Activated CD4-positive, alpha-beta T cell treated with anti-CD3 and anti-CD28 coated beads, Interleukin-2, amount 50 U/mL, for 1 hour (primary cell): ENCODE data around the gene ENPEP.

Source experiments
- DNase-seq: peaks from one replicate; pipeline ENCODE4 v3.0.0-alpha.2; 2020

The ENPEP gene

DNA sequence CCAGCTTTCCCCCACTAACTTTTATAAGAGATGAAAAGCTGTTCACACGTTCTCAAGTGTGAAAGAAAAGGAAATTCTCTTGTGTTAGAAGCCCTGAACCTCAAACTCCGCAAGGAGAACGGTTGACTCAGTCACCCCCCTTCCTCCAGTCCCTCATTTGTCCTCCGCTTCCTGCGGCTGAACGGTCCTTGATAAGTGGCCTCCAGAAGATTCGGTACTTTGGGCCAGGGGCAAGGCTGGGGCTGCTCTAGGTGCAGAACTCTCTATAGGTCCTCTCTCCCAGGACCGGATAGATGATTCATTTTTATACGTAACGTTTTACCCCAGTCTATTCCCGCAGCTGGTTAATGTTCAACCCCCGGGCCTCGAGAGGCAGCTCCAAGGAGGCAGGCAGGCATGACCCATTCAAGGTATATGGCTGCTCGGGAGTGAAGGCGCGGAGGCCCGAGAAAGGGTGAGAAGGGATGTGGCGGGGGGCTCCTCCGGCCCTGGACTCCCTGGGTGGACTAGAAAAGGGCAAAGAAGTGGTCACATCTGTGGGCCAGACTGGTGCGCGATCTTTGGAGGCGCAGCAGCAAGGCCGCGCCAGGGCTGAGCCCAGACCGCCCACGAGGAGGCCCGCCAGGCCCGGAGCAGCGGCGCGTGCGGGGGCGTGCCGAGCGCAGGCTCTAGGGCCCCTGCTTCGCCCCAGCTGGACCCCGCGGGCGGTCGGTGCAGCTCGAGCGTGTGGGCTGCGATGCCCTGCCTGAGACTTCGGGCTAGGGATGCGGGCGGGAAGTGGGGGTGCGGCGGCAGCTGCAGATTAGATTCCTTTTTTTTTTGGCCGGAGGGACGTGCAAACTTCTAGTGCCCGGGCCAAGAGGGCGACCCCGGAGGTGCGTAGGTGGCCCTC lies 135.2 kb downstream of the ENPEP start:
- no peak for DNase-seq

DNA sequence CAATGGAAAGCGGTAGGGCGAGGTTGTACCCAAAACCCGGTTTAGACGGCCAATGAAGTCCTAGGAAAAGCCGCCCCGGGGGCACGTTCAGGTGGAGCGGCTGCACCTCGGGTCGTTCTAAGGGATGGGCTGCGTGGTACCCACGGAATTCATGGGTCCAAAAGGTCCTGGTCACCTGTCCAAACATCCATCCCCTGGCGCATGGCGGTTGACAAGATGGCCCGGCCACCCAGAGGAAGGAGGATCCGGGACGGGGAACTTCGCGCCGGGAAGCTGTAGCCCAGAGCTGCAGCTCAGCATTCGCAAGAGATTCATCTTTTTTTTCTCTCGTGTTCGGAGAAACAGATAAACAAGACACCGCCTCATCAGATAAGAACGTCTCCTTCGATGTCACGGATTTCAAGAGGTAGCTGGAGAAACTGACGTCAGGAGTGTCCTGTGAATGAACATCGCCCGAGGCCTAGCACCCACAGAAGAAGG lies 136.1 kb downstream of the ENPEP start:
- DNase-seq: no peak

DNA sequence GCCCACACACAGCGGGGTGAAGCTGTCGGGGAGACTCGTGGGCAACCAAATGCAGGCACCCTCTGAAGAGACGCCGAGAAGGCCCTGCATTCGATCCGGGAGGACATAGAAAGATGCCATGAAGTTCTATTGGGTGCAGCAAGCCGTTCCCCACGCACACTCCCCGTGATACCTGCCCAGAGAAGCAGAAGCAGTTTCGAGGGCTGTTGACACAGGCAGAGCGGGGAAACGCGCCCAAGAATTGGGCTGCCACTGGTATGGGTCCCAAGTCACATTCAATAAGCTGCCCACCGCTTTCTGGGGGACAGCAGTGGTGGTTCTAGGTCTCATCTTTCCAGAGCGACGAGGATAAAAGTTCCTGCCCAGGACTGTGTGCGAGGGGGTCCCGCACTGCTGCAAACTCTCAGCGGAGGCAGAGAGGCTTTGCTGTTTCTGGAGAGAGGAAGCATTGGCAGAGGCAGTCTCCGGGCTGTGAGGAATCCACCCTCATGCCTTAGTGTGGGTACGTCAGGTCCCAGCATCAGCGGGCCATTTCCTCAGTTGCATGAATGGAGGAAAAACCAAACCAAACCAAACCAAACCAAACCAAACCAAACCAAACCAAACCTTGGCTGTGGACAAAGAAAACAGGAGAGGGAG lies 136.8 kb downstream of the ENPEP start:
- DNase-seq: no peak

DNA sequence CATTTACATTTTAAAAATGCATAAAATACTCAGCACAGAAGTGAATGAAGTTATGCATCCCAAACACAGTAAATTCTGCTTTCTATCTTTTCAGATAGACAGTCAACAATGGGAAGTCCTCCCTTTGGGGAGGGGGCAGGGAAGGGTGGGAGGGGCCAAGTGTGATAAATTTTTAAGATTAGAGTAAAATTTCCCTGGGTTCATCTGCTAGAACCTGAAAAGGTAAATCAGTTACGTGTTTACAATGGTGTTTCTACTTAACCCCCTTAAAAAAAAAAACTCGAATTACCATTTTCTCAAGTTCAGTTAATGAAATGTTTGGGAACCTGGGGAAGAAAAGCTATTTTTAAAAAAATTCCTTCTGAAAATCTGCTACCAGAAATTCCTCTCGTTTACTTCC lies 137.8 kb downstream of the ENPEP start:
- no peak for DNase-seq

DNA sequence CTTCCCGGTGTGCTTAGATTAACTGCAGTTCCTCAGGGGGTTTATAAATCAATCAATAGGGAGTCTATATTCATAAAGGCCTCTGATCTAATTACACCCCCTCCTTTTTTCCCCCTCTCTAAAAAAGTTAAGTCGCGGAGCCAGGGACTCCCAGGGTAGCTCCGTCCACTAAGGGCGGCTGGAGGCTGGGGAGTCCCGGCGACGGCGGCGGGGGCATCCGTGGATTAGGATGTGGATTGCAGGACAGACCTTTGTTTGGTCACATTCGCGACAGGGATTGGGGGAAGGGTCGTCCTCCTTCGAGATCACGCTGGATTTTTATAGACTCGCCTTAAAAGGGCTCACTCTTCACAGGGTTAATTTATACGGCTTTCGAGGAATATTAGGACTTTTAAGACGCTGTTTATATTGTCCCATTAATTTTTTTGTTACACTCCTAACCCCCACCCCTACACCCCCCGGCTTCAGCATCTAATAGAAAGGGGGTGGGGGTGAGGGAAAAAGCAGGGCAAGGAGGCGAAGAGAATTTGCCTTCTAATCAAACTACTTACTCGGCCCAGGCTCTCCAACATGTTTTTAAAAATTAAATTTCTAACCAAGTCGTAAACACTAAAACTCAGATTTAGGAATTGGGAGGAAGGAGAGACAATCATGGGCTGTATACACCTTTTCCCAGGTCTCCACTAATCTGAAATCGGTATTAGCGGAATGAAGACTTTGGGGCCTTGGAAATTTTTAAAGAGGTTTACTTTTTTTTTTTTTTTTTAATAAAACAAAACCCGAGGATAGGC lies 138.4 kb downstream of the ENPEP start:
- DNase-seq: no peak
